ENCODE measurements around the gene TSPAN18.

Gene TSPAN18

GRCh38 chr11:44816761-44817160, 90.0 kb downstream of the TSPAN18 start:
- no peak for TF ChIP-seq CTCF (IDR thresholded peaks at IDR 0.05)

DNA sequence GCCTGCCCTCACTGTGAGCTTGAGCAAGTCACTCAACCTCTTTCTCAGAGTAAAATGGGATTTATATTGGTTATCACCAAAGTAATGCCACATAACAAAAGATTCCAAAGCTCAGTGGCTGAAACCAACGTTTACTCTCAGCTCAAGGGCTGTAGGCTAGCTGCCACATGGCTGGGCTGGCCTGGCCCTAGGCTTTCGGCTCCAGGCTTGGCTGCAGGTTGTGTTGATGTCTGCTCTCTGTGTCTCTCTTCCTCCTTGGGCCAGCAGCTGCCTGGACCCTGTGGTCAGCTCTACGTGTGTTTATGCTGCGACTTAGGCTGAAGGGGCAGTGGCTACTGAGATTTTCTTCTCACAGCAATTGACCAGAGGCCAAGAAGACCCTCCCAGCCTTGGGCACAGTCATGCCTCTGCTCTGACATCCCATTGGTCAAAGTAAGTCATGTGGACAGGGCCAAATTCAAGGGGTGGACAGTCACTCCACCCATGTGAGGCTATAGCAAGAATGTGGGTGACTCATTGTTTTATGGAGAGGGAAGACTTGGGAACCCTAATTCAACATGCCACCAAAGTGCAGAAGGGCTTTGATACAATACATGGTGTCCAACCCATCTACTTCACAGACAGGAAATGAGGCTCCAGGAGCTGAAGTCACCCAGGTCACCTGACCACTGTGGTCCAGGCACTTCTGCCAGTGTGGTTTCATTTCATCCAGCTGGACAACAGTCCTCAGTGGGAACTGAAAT, 90.6 kb downstream of the TSPAN18 start:
- TF ChIP-seq CTCF (IDR thresholded peaks at IDR 0.05), result no peak

GRCh38 chr11:44818110-44818509, 91.3 kb downstream of the TSPAN18 start:
- no peak for TF ChIP-seq CTCF (IDR thresholded peaks at IDR 0.05)

DNA sequence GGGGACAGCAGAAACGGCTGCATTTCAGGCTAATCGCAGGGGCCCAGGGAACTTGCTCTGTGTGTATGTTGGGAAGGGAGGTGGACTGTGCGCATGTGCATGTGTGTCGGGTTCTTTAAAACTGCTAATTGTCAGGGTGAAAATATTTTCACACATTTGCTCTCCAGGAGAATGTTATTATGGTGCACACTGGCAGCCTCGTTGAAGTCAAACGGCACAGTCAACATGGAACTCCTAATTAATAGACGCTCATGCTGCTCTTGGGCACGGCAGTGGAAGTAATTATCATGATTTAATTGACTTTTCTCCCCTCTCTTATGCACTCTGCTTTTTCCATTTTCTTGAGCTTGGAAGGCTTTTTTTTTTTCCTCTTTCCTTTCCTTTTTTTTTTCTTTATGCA, 92.6 kb downstream of the TSPAN18 start:
- no peak for TF ChIP-seq CTCF (IDR thresholded peaks at IDR 0.05)

DNA sequence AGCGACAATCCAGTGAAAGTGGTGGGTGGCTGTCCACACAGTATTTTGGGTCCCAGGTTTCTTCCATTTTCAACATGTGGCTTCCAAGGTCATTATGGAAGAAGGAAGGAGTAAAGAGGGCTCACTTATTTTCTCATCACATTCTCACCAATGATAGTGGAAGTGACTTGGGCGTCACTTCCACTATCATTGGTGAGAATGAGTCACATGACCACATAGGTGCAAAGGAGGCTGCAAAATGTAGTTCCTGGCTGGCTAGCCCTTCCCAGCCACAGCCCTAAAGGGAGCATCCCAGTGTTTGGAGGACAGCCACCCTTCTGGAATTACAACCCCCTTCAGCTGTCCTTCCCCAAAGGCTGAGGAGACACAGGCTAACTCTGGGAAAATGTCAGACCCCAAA, 95.6 kb downstream of the TSPAN18 start:
- no peak for TF ChIP-seq CTCF (IDR thresholded peaks at IDR 0.05)

DNA sequence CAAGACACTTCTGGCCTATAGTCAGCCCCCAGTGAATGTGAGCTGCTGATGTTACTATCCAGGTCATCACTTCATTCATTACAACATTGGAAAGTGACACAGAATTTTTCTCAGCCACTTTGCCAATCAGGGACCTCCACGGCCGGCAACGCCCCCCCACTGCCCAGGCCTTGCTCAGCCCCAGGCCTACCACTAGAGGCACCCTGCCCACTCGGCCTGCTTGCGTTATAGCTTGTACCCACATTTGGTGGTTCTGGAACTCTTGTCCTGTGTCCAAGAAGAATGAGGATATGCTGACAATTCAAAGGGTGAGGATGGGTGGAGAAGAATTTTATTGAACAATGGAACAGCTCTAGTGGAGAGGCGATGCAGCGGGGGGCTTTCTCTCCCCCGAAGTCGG, 96.2 kb downstream of the TSPAN18 start:
- TF ChIP-seq CTCF (IDR thresholded peaks at IDR 0.05), result no peak

- TF ChIP-seq CTCF (IDR thresholded peaks at IDR 0.05), result no peak
Measured at GRCh38 chr11:44823868-44824267, 97.1 kb downstream of the TSPAN18 start.

DNA sequence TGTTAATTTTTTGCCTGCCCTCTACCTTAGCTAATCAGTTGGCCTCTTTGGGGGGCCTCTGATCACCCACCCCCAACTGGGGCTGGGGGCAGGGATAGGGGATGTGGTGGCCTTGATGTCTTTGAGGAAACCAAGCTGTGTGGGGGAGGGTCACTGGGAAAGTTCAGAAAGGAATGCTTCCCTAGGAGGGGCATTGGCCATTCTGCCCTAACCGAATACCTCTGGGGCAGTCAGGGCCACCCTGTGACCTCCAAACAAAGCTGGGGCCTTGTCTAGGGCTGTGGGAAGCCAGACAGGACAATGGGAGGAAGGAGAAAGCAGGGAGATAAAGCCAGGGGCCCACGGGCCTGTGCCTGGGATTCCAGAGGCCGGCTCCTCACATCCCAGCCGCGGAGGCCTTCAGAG, 97.5 kb downstream of the TSPAN18 start:
- no peak for TF ChIP-seq CTCF (IDR thresholded peaks at IDR 0.05)
